HEK293 (cell line): ENCODE measurements around the gene DNAH3.
A peak's percentile ranks its signal among the peaks of the same experiment; 100 is the strongest.

Experiments used
- CTCF ChIA-PET: fragments of 350-600 bp; formaldehyde crosslinking; extraction: SDS; loops from one replicate; lab custom pipeline; 2021; ENCODE audit warnings: antibody characterized with exemption; lab: Yijun Ruan, JAX
- POLR2A ChIA-PET: fragments of 300-600 bp; formaldehyde crosslinking; extraction: SDS; loops from one replicate; lab custom pipeline; 2020; ENCODE audit warnings: antibody characterized with exemption, inconsistent platforms; lab: Yijun Ruan, JAX
- H3K27ac ChIP-seq: fragments of 200-500 bp; sonication (Bioruptor generic); 2 replicates; pipeline ENCODE4 v1.5.1; 2014; ENCODE audit warnings: low read depth, low read length, control low read depth, inconsistent platforms; ENCODE audit errors: extremely low read depth
- H3K36me3 ChIP-seq, 2 experiments: fragments of 200-500 bp in 1 of 2; sonication (Bioruptor generic) in 1 of 2; 1 replicate in 1 of 2; 2 replicates in 1 of 2; pipeline ENCODE4 v1.5.1; 2014 to 2017; ENCODE audit warnings: inconsistent platforms in 2 of 2, low read length in 2 of 2; ENCODE audit not compliant: control insufficient read depth in 2 of 2, insufficient read depth in 1 of 2
- H3K4me1 ChIP-seq: fragments of 200-500 bp; sonication (Bioruptor generic); 2 replicates; pipeline ENCODE4 v1.5.1; 2014; ENCODE audit warnings: mild to moderate bottlenecking, low read length, inconsistent platforms; ENCODE audit not compliant: control insufficient read depth, insufficient read depth
- H3K4me3 ChIP-seq: 2 replicates; pipeline ENCODE4 v1.5.1; 2011; ENCODE audit warnings: low read depth, mild to moderate bottlenecking, control low read depth, low read length, moderate library complexity
- H3K9me3 ChIP-seq: fragments of 200-500 bp; sonication (Bioruptor generic); 2 replicates; pipeline ENCODE4 v1.5.1; 2014; ENCODE audit warnings: low read depth, low read length, inconsistent platforms; ENCODE audit not compliant: control insufficient read depth, insufficient read depth
- IKZF3 ChIP-seq: fragments of 450-650 bp; IDR thresholded peaks from 2 replicates; pipeline ENCODE4 v1.5.0; 2018; ENCODE audit warnings: missing biosample characterization, mild to moderate bottlenecking, missing genetic modification characterization, moderate library complexity
- KLF9 ChIP-seq: fragments of 450-650 bp; formaldehyde crosslinking; IDR thresholded peaks from 2 replicates; pipeline ENCODE4 v1.5.1; 2016; ENCODE audit warnings: missing biosample characterization, missing genetic modification characterization, low read depth
- MZF1 ChIP-seq: fragments of 450-650 bp; formaldehyde crosslinking; IDR thresholded peaks from 2 replicates; pipeline ENCODE4 v1.5.1; 2017; ENCODE audit warnings: missing biosample characterization, missing genetic modification characterization, borderline replicate concordance
- RBAK ChIP-seq: fragments of 450-650 bp; formaldehyde crosslinking; IDR thresholded peaks from 2 replicates; pipeline ENCODE4 v1.5.1; 2016; ENCODE audit warnings: missing biosample characterization, missing genetic modification characterization
- SP3 ChIP-seq: fragments of 450-650 bp; formaldehyde crosslinking; IDR thresholded peaks from 2 replicates; pipeline ENCODE4 v1.5.1; 2016; ENCODE audit warnings: missing biosample characterization, missing genetic modification characterization
- WT1 ChIP-seq: fragments of 450-650 bp; formaldehyde crosslinking; IDR thresholded peaks from 2 replicates; pipeline ENCODE4 v1.5.1; 2016; ENCODE audit warnings: missing biosample characterization, missing genetic modification characterization
- ZFHX2 ChIP-seq: fragments of 450-650 bp; formaldehyde crosslinking; conservative IDR thresholded peaks from 2 replicates; pipeline ENCODE4 v1.5.1; 2016; ENCODE audit warnings: missing biosample characterization, missing genetic modification characterization
- ZNF292 ChIP-seq: fragments of 450-650 bp; formaldehyde crosslinking; IDR thresholded peaks from 2 replicates; pipeline ENCODE4 v1.5.1; 2016; ENCODE audit warnings: low read depth, missing biosample characterization, missing genetic modification characterization, borderline replicate concordance
- ZNF366 ChIP-seq: fragments of 450-650 bp; formaldehyde crosslinking; conservative IDR thresholded peaks from 2 replicates; pipeline ENCODE4 v1.5.1; 2016; ENCODE audit warnings: missing biosample characterization, missing genetic modification characterization
- ZNF48 ChIP-seq: fragments of 450-650 bp; formaldehyde crosslinking; IDR thresholded peaks from 2 replicates; pipeline ENCODE4 v1.5.1; 2016; ENCODE audit warnings: missing biosample characterization, missing genetic modification characterization
- ZNF558 ChIP-seq: fragments of 450-650 bp; formaldehyde crosslinking; IDR thresholded peaks from 2 replicates; pipeline ENCODE4 v1.5.1; 2016; ENCODE audit warnings: missing biosample characterization, missing genetic modification characterization
- ZNF596 ChIP-seq: fragments of 450-650 bp; IDR thresholded peaks from 2 replicates; pipeline ENCODE4 v1.5.0; 2018; ENCODE audit warnings: missing biosample characterization, mild to moderate bottlenecking, missing genetic modification characterization, moderate library complexity
- ZNF600 ChIP-seq: fragments of 450-650 bp; formaldehyde crosslinking; IDR thresholded peaks from 2 replicates; pipeline ENCODE4 v1.5.1; 2016; ENCODE audit warnings: missing biosample characterization, missing genetic modification characterization
- ZNF677 ChIP-seq: fragments of 450-650 bp; IDR thresholded peaks from 2 replicates; pipeline ENCODE4 v1.5.0; 2018; ENCODE audit warnings: missing biosample characterization, mild to moderate bottlenecking, missing genetic modification characterization, moderate library complexity
- ZNF791 ChIP-seq: fragments of 450-650 bp; formaldehyde crosslinking; IDR thresholded peaks from 2 replicates; pipeline ENCODE4 v1.5.1; 2016; ENCODE audit warnings: missing biosample characterization, missing genetic modification characterization
- ZNF792 ChIP-seq: fragments of 450-650 bp; formaldehyde crosslinking; IDR thresholded peaks from 2 replicates; pipeline ENCODE4 v1.5.1; 2016; ENCODE audit warnings: missing biosample characterization, missing genetic modification characterization
- TF ChIP-seq, protein P1 (sequence below): fragments of 450-650 bp; formaldehyde crosslinking; IDR thresholded peaks from 2 replicates; pipeline ENCODE4 v1.5.1; 2016; ENCODE audit warnings: missing biosample characterization, missing genetic modification characterization
- TF ChIP-seq, protein P2 (sequence below): fragments of 450-650 bp; formaldehyde crosslinking; IDR thresholded peaks from 2 replicates; pipeline ENCODE4 v1.5.1; 2017; ENCODE audit warnings: missing biosample characterization, missing genetic modification characterization
- TF ChIP-seq, protein P3 (sequence below): fragments of 450-650 bp; IDR thresholded peaks from 2 replicates; pipeline ENCODE4 v1.5.1; 2018; ENCODE audit warnings: missing biosample characterization, missing genetic modification characterization

Gene DNAH3

DNA sequence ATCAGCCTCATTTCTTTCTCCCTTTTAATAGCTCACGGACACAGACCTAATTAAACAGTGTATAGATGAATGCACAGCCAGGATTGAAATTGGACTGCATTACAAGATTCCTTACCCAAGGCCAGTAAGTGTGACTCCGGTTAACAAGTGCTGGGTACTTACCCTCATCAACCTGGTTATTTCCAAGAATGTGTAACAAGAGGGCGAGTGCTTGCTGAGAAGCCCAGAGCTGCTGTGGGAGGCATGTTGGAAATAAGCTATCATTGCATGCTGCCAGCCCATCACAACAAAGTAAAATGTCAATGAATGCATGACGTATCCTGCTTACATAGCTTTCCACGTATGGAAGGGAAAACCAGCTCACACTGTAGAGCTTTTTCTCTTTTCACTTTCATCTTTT lies 230.6 kb downstream of the DNAH3 start:
- no peak overlapping the region for H3K4me3 ChIP-seq
- H3K4me1 ChIP-seq, result no peaks in the 10 kb centered on the region
- POLR2A ChIA-PET, result no interaction called here
- no peak for TF ChIP-seq SP3 (tag by site-specific recombination)
- no peak for TF ChIP-seq KLF9 (tag by site-specific recombination)
- no peak for TF ChIP-seq RBAK
- no peak for TF ChIP-seq ZNF366 (tag by site-specific recombination)
- TF ChIP-seq IKZF3, result no peak
- TF ChIP-seq ZNF677 (tag by site-specific recombination), result no peak
- no peak for TF ChIP-seq ZNF558 (tag by site-specific recombination)
- TF ChIP-seq, protein P1, sequence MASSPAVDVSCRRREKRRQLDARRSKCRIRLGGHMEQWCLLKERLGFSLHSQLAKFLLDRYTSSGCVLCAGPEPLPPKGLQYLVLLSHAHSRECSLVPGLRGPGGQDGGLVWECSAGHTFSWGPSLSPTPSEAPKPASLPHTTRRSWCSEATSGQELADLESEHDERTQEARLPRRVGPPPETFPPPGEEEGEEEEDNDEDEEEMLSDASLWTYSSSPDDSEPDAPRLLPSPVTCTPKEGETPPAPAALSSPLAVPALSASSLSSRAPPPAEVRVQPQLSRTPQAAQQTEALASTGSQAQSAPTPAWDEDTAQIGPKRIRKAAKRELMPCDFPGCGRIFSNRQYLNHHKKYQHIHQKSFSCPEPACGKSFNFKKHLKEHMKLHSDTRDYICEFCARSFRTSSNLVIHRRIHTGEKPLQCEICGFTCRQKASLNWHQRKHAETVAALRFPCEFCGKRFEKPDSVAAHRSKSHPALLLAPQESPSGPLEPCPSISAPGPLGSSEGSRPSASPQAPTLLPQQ (tag by site-specific recombination), result no peak
- no peak for TF ChIP-seq ZNF48
- TF ChIP-seq ZNF791 (tag by site-specific recombination), result no peak
- TF ChIP-seq ZNF792 (tag by site-specific recombination), result no peak
- TF ChIP-seq ZNF600 (tag by site-specific recombination), result no peak
- no peak for TF ChIP-seq WT1 (tag by site-specific recombination)
- TF ChIP-seq ZNF596 (tag by site-specific recombination), result no peak
- no peak for TF ChIP-seq ZFHX2 (tag by site-specific recombination)
- no peak for TF ChIP-seq MZF1 (tag by site-specific recombination)
- no peak for TF ChIP-seq ZNF292 (tag by site-specific recombination)
- TF ChIP-seq, protein P2, sequence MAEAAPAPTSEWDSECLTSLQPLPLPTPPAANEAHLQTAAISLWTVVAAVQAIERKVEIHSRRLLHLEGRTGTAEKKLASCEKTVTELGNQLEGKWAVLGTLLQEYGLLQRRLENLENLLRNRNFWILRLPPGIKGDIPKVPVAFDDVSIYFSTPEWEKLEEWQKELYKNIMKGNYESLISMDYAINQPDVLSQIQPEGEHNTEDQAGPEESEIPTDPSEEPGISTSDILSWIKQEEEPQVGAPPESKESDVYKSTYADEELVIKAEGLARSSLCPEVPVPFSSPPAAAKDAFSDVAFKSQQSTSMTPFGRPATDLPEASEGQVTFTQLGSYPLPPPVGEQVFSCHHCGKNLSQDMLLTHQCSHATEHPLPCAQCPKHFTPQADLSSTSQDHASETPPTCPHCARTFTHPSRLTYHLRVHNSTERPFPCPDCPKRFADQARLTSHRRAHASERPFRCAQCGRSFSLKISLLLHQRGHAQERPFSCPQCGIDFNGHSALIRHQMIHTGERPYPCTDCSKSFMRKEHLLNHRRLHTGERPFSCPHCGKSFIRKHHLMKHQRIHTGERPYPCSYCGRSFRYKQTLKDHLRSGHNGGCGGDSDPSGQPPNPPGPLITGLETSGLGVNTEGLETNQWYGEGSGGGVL (tag by site-specific recombination), result no peak
- H3K27ac ChIP-seq, result no peak overlapping the region
- no peaks in the 10 kb centered on the region for H3K9me3 ChIP-seq
- H3K36me3 ChIP-seq, result peaks cover 0 to 10% of the 10 kb centered on the region in 2 experiments; a peak in 2 of 3 replicates
- CTCF ChIA-PET, result interaction anchor here (1.7 kb wide), 1 partner anchor 70 kb away, joined by 5 read pairs; no protein-coding TSS in a partner anchor

DNA sequence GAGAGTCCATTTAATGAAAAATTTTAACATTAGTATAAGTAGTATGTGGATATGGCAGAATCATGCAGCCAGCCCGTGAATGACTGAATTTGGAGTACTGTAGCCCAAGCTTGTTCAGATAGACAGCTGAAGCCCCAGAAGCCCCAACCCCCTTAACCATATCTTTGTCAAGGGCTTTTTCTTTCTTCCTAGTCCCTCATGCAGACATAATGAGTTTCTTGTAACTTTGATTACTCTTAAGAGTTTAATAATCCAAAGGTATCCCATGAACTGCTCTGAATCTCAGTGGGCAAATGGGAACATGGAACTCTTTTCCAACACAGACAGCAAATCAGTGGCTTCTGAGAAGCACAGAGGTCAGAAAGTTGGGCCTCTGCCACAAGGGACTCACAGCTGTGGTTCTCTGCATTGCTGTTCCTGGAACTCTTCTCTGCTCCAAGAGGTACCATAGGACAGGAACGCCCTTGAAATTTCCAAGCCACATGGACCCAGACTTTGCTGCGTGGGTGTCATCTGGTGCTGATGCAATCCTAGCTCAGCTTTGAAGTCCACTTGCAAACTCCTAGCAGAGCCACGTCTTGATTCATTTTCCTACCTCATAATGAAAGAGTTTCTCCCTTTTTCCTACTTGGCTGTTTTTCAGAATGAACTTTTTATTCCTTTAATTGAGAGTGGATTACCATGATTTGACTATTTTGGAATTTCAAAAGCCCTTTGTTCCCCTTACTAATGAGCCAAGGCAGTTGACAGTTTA lies 232.0 kb downstream of the DNAH3 start:
- H3K27ac ChIP-seq, result no peak overlapping the region
- H3K4me3 ChIP-seq, result no peak overlapping the region
- ChIA-PET CTCF (interaction anchor here (0.6 to 1.7 kb wide), 2 partner anchors 68 to 101 kb away, joined by 5 to 6 read pairs; no protein-coding TSS in a partner anchor), POLR2A (interaction anchor here (0.9 kb wide), 1 partner anchor 19 kb away, joined by 3 read pairs; no protein-coding TSS in a partner anchor)
- H3K9me3 ChIP-seq, result no peaks in the 10 kb centered on the region
- peaks cover 0 to 4% of the 10 kb centered on the region in 2 experiments; a peak in 2 of 3 replicates for H3K36me3 ChIP-seq
- no peaks in the 10 kb centered on the region for H3K4me1 ChIP-seq
- peak; percentile 32; the same call in 1 of the 2 replicates for TF ChIP-seq ZFHX2 (tag by site-specific recombination)
- TF ChIP-seq, protein P3, sequence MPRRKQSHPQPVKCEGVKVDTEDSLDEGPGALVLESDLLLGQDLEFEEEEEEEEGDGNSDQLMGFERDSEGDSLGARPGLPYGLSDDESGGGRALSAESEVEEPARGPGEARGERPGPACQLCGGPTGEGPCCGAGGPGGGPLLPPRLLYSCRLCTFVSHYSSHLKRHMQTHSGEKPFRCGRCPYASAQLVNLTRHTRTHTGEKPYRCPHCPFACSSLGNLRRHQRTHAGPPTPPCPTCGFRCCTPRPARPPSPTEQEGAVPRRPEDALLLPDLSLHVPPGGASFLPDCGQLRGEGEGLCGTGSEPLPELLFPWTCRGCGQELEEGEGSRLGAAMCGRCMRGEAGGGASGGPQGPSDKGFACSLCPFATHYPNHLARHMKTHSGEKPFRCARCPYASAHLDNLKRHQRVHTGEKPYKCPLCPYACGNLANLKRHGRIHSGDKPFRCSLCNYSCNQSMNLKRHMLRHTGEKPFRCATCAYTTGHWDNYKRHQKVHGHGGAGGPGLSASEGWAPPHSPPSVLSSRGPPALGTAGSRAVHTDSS (tag by site-specific recombination), result no peak
- TF ChIP-seq, all 188 proteins: peak for 1
